ENCODE data around the gene SCFD2.

DNA sequence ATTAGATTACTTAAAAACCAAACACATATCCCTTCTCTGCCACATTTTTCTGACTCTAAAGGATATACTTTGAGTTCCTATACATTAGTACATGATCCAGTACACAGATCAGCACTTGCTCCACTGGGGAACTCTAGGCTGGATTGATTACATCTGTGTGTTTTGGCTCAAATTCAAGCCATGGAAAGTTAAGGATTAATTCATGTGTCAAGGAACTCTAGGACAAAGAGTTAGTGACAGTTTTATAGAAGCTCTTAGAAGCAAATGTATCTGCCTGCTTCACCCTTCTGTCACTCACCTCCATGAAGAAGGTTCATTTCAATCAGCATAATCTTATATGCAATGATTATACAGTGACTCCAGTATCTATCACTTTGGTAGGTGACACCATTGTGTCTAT lies 43.2 kb downstream of the SCFD2 start:
- no peak for TF ChIP-seq SIN3A (IDR thresholded peaks at IDR 0.05; ENCODE audit: borderline replicate concordance, insufficient read depth, low read depth, low read length)
- TF ChIP-seq, protein P1, sequence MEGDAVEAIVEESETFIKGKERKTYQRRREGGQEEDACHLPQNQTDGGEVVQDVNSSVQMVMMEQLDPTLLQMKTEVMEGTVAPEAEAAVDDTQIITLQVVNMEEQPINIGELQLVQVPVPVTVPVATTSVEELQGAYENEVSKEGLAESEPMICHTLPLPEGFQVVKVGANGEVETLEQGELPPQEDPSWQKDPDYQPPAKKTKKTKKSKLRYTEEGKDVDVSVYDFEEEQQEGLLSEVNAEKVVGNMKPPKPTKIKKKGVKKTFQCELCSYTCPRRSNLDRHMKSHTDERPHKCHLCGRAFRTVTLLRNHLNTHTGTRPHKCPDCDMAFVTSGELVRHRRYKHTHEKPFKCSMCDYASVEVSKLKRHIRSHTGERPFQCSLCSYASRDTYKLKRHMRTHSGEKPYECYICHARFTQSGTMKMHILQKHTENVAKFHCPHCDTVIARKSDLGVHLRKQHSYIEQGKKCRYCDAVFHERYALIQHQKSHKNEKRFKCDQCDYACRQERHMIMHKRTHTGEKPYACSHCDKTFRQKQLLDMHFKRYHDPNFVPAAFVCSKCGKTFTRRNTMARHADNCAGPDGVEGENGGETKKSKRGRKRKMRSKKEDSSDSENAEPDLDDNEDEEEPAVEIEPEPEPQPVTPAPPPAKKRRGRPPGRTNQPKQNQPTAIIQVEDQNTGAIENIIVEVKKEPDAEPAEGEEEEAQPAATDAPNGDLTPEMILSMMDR (IDR thresholded peaks at IDR 0.05): no peak
- TF ChIP-seq, protein P2, sequence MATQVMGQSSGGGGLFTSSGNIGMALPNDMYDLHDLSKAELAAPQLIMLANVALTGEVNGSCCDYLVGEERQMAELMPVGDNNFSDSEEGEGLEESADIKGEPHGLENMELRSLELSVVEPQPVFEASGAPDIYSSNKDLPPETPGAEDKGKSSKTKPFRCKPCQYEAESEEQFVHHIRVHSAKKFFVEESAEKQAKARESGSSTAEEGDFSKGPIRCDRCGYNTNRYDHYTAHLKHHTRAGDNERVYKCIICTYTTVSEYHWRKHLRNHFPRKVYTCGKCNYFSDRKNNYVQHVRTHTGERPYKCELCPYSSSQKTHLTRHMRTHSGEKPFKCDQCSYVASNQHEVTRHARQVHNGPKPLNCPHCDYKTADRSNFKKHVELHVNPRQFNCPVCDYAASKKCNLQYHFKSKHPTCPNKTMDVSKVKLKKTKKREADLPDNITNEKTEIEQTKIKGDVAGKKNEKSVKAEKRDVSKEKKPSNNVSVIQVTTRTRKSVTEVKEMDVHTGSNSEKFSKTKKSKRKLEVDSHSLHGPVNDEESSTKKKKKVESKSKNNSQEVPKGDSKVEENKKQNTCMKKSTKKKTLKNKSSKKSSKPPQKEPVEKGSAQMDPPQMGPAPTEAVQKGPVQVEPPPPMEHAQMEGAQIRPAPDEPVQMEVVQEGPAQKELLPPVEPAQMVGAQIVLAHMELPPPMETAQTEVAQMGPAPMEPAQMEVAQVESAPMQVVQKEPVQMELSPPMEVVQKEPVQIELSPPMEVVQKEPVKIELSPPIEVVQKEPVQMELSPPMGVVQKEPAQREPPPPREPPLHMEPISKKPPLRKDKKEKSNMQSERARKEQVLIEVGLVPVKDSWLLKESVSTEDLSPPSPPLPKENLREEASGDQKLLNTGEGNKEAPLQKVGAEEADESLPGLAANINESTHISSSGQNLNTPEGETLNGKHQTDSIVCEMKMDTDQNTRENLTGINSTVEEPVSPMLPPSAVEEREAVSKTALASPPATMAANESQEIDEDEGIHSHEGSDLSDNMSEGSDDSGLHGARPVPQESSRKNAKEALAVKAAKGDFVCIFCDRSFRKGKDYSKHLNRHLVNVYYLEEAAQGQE (IDR thresholded peaks at IDR 0.05; ENCODE audit: insufficient read depth in 1 of 2, low read depth in 2 of 2, low read length in 1 of 2): no peak
